HG03558 (cell line): ENCODE measurements around the gene ATP2B1.
A peak's percentile ranks its signal among the peaks of the same experiment; 100 is the strongest.
"Not testable (repeated sequence)": the region's sequence is repeated elsewhere in the genome, so short reads cannot be mapped to it uniquely, and the experiment has no call there.

Experiments
- ATAC-seq: cut with Tn5 transposase; IDR thresholded peaks from one replicate; pipeline ENCODE4 v1.9.1; 2021; ENCODE audit warnings: moderate number of reproducible peaks; ENCODE audit not compliant: unreplicated experiment; ENCODE audit errors: extremely low read depth

Gene ATP2B1

DNA sequence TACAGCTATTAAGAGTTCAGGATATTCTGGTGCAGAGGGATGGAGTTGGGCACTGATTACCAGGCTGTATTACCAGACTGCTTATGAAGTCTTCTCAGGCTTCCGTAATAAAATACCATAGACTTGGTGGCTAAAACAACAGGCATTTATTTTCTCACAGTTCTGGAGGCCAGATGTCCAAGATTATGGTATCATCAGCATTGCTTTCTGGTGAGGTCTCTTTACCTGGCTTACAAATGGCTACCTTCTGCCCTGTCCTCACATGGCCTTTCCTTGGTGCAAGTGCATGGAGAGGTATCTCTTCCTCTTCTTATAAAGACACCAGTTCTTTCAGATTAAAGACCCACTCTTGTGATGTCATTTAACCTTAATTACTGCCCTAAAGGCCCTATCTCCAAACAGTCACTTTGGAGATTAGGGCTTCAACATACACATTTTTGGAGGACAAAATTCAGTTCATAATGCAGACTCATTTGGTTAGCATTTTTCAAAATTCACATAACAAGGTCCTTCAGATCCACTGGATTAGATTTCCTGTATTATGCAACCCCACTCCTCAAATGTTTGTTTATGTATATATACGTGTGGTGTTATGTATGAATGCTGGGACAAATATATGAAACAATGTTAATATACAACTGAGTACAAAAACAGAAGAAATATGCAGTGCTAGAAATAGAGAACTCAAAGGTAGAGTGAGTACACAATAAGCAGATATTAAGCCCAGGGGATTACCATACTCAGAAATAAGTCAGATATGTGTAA lies 9.3 kb upstream of the ATP2B1 start:
- no peak for ATAC-seq

GRCh38 chr12:89712706-89713105 lies 4.1 kb upstream of the ATP2B1 start:
- ATAC-seq: no peak

GRCh38 chr12:89710873-89711750 lies 2.5 kb upstream of the ATP2B1 start:
- ATAC-seq: no peak

DNA sequence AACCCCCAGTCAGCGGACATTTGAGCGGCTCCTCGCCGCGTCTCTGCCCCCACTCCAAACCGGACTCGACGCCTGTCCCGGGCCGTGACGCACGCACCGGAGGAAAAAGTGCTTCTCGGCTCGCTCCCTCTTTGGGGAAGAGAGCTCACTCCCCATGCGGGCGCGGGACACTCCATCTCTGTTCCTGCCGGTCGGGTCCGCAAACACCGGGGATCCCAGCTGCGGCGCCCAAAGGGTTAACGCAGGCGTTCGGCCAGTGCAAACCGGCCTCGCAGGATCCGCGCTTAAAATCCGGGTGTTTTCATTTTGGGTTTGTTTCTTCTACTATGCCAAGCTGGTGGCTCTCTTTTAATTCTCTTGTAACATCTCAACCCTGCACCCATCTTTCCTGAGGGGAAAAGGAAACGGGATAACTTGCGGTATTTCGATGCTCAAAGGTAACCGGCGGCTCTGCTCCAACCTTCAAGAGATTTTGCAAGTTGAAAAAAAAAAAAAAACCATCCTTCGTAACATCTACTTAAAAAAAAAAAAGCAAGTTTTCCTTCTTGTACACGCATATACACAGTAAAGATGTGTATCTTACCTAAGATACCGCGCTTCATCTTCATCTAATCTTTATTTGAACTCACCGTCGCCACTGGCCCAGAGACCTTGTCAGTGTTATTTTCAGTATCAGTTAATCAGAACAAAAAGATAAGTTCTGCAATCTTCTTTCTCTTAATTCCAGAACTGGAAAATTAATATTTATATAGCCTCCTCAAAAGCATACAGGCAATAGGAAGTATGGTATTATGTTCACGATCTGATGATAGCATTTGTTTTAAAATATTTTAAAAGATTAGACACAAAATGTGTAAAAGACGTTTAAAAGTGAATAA lies 1.6 kb upstream of the ATP2B1 start:
- ATAC-seq: no peak

- ATAC-seq: peak; percentile 50
Observed at GRCh38 chr12:89709157-89709994, 738 bp upstream of the ATP2B1 start.

DNA sequence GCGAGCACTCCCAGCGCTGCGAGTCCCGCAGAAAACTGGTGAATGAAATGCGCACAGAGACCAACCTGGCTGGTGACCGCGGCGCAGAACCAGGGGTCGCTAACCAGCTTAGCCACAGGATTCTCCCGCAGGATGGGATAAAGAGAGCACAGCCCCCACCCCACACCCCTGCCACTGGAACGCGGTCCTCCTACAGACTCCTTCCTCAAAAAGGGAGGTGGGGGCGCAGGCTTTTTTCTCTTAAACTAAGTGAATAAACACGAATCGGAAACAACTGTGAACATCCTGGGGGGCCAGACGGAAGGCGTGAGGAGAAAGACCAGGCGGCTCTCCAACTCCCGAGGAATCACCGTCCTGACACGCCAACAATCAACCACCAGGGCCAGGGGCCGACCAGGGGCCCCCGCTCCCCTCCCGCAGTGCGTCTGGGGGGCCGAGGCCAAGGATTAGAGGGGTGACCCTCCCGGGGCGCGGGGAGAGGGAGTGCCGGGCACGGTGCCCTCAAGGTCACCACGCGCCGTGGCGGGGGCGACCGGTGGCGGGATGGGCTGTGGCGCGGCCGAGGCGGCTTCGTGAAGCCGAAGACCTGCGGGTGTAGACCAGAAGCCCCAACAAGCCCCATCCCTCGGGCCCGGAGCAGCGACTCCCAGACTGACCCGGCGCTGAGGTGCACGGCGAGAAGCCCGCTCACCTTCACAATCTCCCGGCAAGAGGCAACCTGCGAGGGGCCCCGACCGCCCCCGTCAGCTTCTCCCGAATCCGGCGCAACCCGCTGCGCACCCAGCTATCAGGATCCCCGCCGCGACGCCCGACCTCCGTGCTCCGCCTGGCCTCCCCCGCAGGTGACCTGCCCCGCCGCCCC lies 704 bp downstream of the ATP2B1 start:
- ATAC-seq: no peak

- ATAC-seq: no peak
Observed at GRCh38 chr12:89706986-89707702, 1.5 kb downstream of the ATP2B1 start.

DNA sequence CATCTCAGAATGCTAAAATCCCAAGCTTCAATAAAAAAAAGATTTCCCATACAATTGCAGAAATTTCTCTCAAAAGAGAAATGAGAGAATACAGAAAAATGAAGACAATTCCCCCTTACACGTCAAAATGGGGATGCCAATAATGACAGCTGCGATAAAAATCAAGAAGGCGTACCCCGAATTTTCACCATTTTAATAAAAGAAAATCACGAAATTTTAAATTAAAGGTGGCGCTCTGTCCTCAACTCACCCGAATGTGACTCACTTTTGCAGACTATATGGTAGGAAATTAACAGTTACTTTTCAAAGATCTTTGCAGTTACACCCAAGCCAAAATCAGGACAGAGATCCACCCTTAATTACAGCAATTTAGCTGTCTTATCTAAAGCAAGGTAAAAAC lies 2.1 kb downstream of the ATP2B1 start:
- no peak for ATAC-seq

GRCh38 chr12:89704457-89704856 lies 4.2 kb downstream of the ATP2B1 start:
- ATAC-seq: no peak

- ATAC-seq: no peak
Observed at GRCh38 chr12:89703768-89704167, 4.9 kb downstream of the ATP2B1 start.

GRCh38 chr12:89702503-89702902 lies 6.1 kb downstream of the ATP2B1 start:
- ATAC-seq: no peak

DNA sequence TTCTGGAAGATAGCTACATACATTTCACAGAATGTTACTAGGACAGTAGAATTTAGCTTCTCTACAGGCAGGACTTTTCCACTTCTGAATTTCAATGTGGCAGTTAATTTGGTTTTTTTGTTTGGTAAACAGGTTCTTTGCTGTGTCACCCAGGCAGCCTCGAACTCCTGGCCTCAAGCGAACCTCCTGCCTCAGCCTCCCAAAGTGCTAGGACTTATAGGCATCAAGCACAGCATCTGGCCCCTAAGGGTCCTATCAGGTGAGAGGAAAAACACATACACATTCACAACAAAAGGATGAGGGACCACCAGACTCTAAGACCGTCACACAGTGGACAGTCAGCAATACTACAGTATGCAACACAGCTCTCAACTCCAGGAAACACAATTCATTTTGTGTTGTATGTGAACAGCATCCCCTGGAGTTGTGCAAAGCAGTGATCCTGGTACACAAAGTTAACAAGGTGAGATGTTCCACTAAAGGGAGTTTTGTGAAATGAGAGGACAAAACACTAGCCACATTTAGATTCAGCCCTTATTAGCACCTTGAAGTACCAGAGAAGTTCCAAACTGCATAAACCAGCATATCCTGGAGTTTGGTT lies 6.9 kb downstream of the ATP2B1 start:
- no peak for ATAC-seq

DNA sequence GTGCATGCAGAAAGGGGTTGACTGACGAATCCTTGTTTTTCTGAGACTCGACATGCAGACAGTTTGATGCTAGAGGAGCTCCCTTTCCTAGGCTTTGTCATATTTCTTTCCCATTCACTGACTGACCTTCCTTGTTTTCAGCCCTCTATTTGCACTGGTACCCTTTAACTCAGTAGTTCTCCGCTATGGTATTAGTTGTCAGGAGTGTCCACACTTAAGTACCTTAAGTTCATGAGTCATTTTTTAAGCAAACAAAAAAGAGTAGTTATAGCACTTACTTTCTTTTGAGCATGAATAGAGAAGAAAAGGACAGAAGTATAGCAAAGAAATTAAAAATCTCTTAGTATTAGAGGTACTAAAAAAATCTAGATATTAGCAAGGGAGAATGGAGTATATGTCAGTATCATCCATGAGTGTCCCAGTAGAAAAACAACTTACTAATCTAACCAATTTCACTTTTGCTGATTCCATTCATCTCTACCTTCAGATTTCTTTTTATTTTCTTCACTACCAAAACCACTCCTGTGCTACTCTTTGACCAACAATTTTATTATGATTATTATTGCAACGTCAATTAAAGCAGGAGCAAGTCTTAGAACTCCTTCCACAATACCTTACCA lies 8.3 kb downstream of the ATP2B1 start:
- no peak for ATAC-seq

DNA sequence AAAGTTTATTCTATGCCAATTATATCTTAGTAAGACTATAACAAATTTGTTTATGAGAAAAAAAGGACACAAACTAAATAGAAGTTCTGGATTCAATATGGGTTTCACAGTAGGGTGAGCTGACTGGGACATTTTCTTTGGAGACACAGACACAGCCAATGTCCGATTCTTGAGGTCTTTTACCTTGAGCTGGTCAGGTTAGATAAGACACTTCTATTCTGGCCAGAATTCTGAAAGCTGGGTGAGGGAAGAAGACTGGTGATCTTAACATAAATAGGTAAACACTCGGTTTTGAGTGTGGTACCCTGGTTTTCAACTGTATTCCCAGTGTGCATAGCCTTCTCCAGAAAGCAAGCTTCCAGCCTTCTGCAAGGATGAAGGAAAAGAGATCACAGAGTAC lies 10.0 kb downstream of the ATP2B1 start:
- ATAC-seq: no peak

DNA sequence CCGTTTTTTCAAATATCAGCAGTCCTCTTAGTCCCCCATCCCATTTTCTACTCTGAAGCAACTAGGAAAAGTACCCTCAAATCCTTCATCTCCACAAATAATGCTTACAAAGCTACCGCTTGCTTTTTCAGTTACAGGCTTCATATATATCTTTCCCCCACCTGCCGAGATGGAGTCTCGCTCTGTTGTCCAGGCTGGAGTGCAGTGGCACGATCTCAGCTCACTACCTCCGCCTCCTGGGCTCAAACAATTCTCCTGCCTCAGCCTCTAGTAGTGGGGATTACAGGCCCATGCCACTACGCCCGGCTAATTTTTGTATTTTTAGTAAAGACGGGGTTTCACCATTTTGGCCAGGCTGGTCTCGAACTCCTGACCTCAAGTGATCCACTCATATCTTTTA lies 10.9 kb downstream of the ATP2B1 start:
- ATAC-seq: not testable (repeated sequence)

DNA sequence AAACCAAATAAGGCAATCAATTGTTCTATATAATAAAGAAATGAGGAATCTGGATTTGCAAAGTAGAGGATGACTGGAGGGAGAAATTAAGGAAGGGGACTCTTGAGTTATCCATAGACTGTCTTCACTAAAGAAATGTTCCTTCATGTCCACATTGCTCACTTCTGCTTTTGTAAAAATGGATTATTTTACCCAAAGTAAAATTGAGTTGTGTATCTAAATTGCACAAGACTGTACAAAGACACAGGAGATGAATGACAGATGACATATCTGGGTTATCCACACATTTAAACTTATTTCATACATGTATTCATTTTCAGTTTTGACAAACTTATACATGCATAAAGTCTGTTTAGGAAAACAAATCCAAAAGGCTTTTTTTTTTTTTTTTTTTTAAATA lies 11.3 kb downstream of the ATP2B1 start:
- ATAC-seq: no peak

DNA sequence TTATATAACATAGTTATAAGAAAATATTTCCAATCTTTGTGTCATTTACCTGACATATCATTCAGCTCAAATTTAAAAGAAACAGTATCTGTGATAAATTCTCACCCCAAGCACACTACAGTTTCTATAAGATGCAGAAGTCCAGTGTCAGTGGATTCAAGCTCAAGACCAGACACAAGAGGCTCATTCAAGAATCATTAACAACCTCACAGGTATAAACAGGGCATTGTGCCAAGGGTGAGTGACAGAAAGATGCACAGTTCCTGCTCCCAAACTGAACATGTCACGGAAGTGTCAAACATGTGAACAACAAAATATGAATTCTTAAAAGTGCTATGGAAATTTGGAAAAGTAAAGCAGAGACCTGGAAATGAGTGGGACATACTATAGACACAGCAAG lies 12.8 kb downstream of the ATP2B1 start:
- no peak for ATAC-seq
